CD4-positive, alpha-beta T cell treated with Interleukin-4 for 4 hours (primary cell): ENCODE results near the gene CD40.

ENCODE experiments used
- DNase-seq: peaks from one replicate; pipeline ENCODE4 v3.0.0-alpha.2; 2020

The CD40 gene

GRCh38 chr20:46151936-46152335, 33.8 kb downstream of the CD40 start:
- DNase-seq = peak; percentile 4

- no peak for DNase-seq
Measured at GRCh38 chr20:46152824-46153586, 34.9 kb downstream of the CD40 start.

- DNase-seq = no peak
Measured at GRCh38 chr20:46154305-46154704, 36.2 kb downstream of the CD40 start.

- DNase-seq = no peak
Measured at GRCh38 chr20:46154796-46155195, 36.7 kb downstream of the CD40 start.

GRCh38 chr20:46156065-46156464, 38.0 kb downstream of the CD40 start:
- no peak for DNase-seq

GRCh38 chr20:46157076-46157592, 39.0 kb downstream of the CD40 start:
- no peak for DNase-seq

GRCh38 chr20:46157625-46158024, 39.5 kb downstream of the CD40 start:
- no peak for DNase-seq

GRCh38 chr20:46158476-46158987, 40.4 kb downstream of the CD40 start:
- no peak for DNase-seq

- no peak for DNase-seq
Measured at GRCh38 chr20:46159101-46159897, 41.2 kb downstream of the CD40 start.

GRCh38 chr20:46160661-46161060, 42.5 kb downstream of the CD40 start:
- no peak for DNase-seq

- no peak for DNase-seq
Measured at GRCh38 chr20:46161921-46162320, 43.8 kb downstream of the CD40 start.

GRCh38 chr20:46164254-46164653, 46.1 kb downstream of the CD40 start:
- DNase-seq = no peak

- no peak for DNase-seq
Measured at GRCh38 chr20:46167080-46167479, 49.0 kb downstream of the CD40 start.

- no peak for DNase-seq
Measured at GRCh38 chr20:46168438-46168837, 50.3 kb downstream of the CD40 start.

- DNase-seq = no peak
Measured at GRCh38 chr20:46169245-46170171, 51.4 kb downstream of the CD40 start.

- DNase-seq = no peak
Measured at GRCh38 chr20:46171476-46171875, 53.4 kb downstream of the CD40 start.

GRCh38 chr20:46171909-46172308, 53.8 kb downstream of the CD40 start:
- DNase-seq = no peak

- DNase-seq = no peak
Measured at GRCh38 chr20:46172455-46172854, 54.3 kb downstream of the CD40 start.

- no peak for DNase-seq
Measured at GRCh38 chr20:46172961-46173536, 54.9 kb downstream of the CD40 start.

- no peak for DNase-seq
Measured at GRCh38 chr20:46173652-46174468, 55.7 kb downstream of the CD40 start.

- DNase-seq = peak; percentile 43
Measured at GRCh38 chr20:46174469-46175126, 56.5 kb downstream of the CD40 start.
